ENCODE results near the gene ACVRL1. TPM values are rescaled to one million over a fixed set of nuclear protein-coding genes. Genes with fewer than 3 reads are reported as not detected.

The ACVRL1 gene
- total RNA-seq, 1 donor: 9.8 TPM

GRCh38 chr12:51895378-51896135, 11.7 kb upstream of the ACVRL1 start:
- H3K79me2 ChIP-seq (ENCODE audit: insufficient read depth, low read length): no peaks in the 10 kb centered on the region
- H3K4me3 ChIP-seq (ENCODE audit: insufficient read depth, low read length): no peak overlapping the region
- H2AFZ ChIP-seq (ENCODE audit: low read length): peak overlapping the region; percentile 83
- no peaks in the 10 kb centered on the region for H4K20me1 ChIP-seq (ENCODE audit: insufficient read depth, low read length)
- H3K9me3 ChIP-seq (ENCODE audit: low read depth, low read length): no peaks in the 10 kb centered on the region
- no peak overlapping the region for H3K27ac ChIP-seq (ENCODE audit: low read depth, low read length)
- no peak for TF ChIP-seq CTCF (IDR thresholded peaks at IDR 0.05; ENCODE audit: extremely low read depth, low read depth, low read length)
- no peak for DNase-seq (ENCODE audit: insufficient read length, low spot score, missing footprints)
- H3K36me3 ChIP-seq (ENCODE audit: insufficient read depth, low read length): no peaks in the 10 kb centered on the region
- peaks cover 11% of the 10 kb centered on the region for H3K4me1 ChIP-seq (ENCODE audit: insufficient read depth, low read length)
- no peak overlapping the region for H3K4me2 ChIP-seq (ENCODE audit: insufficient read depth, low read length)
- no peaks in the 10 kb centered on the region for H3K27me3 ChIP-seq (ENCODE audit: insufficient read depth, low read length)

GRCh38 chr12:51896236-51896635, 11.1 kb upstream of the ACVRL1 start:
- Histone ChIP-seq H3K36me3 (ENCODE audit: insufficient read depth, low read length) (no peaks in the 10 kb centered on the region), H3K4me1 (ENCODE audit: insufficient read depth, low read length) (peaks cover 11% of the 10 kb centered on the region), H3K27me3 (ENCODE audit: insufficient read depth, low read length) (no peaks in the 10 kb centered on the region), H3K4me2 (ENCODE audit: insufficient read depth, low read length) (no peak overlapping the region), H3K9me3 (ENCODE audit: low read depth, low read length) (no peaks in the 10 kb centered on the region), H3K4me3 (ENCODE audit: insufficient read depth, low read length) (no peak overlapping the region), H2AFZ (ENCODE audit: low read length) (no peak overlapping the region), H3K79me2 (ENCODE audit: insufficient read depth, low read length) (no peaks in the 10 kb centered on the region), H3K27ac (ENCODE audit: low read depth, low read length) (no peak overlapping the region), H4K20me1 (ENCODE audit: insufficient read depth, low read length) (no peaks in the 10 kb centered on the region)
- DNase-seq (ENCODE audit: insufficient read length, low spot score, missing footprints): peak; percentile 54
- TF ChIP-seq CTCF (IDR thresholded peaks at IDR 0.05; ENCODE audit: extremely low read depth, low read depth, low read length): no peak

- Histone ChIP-seq H3K36me3 (ENCODE audit: insufficient read depth, low read length) (no peaks in the 10 kb centered on the region), H4K20me1 (ENCODE audit: insufficient read depth, low read length) (no peaks in the 10 kb centered on the region), H3K27ac (ENCODE audit: low read depth, low read length) (no peak overlapping the region), H3K4me2 (ENCODE audit: insufficient read depth, low read length) (no peak overlapping the region), H3K4me1 (ENCODE audit: insufficient read depth, low read length) (peaks cover 11% of the 10 kb centered on the region), H2AFZ (ENCODE audit: low read length) (no peak overlapping the region), H3K4me3 (ENCODE audit: insufficient read depth, low read length) (no peak overlapping the region), H3K27me3 (ENCODE audit: insufficient read depth, low read length) (no peaks in the 10 kb centered on the region), H3K79me2 (ENCODE audit: insufficient read depth, low read length) (no peaks in the 10 kb centered on the region), H3K9me3 (ENCODE audit: low read depth, low read length) (no peaks in the 10 kb centered on the region)
- peak; percentile 82 for DNase-seq (ENCODE audit: insufficient read length, low spot score, missing footprints)
- TF ChIP-seq CTCF (IDR thresholded peaks at IDR 0.05; ENCODE audit: extremely low read depth, low read depth, low read length): no peak
Observed at GRCh38 chr12:51897181-51897580, 10.1 kb upstream of the ACVRL1 start.

GRCh38 chr12:51898506-51898905, 8.8 kb upstream of the ACVRL1 start:
- Histone ChIP-seq H3K27me3 (ENCODE audit: insufficient read depth, low read length) (no peaks in the 10 kb centered on the region), H3K4me1 (ENCODE audit: insufficient read depth, low read length) (peaks cover 11% of the 10 kb centered on the region), H3K4me3 (ENCODE audit: insufficient read depth, low read length) (no peak overlapping the region), H3K79me2 (ENCODE audit: insufficient read depth, low read length) (no peaks in the 10 kb centered on the region), H3K9me3 (ENCODE audit: low read depth, low read length) (no peaks in the 10 kb centered on the region), H4K20me1 (ENCODE audit: insufficient read depth, low read length) (no peaks in the 10 kb centered on the region), H3K4me2 (ENCODE audit: insufficient read depth, low read length) (no peak overlapping the region), H3K27ac (ENCODE audit: low read depth, low read length) (no peak overlapping the region), H2AFZ (ENCODE audit: low read length) (peak overlapping the region; percentile 47), H3K36me3 (ENCODE audit: insufficient read depth, low read length) (no peaks in the 10 kb centered on the region)
- no peak for TF ChIP-seq CTCF (IDR thresholded peaks at IDR 0.05; ENCODE audit: extremely low read depth, low read depth, low read length)
- DNase-seq (ENCODE audit: insufficient read length, low spot score, missing footprints): no peak
